Effector CD8-positive, alpha-beta T cell (primary cell): ENCODE measurements around the gene HENMT1.

Experiments used
- DNase-seq: peaks from one replicate; lab custom pipeline; 2025; lab: John Stamatoyannopoulos, UW

Gene HENMT1

GRCh38 chr1:108627951-108628350 lies 32.9 kb downstream of the HENMT1 start:
- DNase-seq, result no peak

GRCh38 chr1:108627256-108627655 lies 33.6 kb downstream of the HENMT1 start:
- DNase-seq, result no peak

- DNase-seq, result no peak
These were observed 36.8 kb downstream of the HENMT1 start for GRCh38 chr1:108624069-108624468.

- no peak for DNase-seq
These were observed 43.2 kb downstream of the HENMT1 start for GRCh38 chr1:108617724-108618056.

- DNase-seq, result no peak
These were observed 43.7 kb downstream of the HENMT1 start for GRCh38 chr1:108617008-108617723.

GRCh38 chr1:108615544-108615943 lies 45.3 kb downstream of the HENMT1 start:
- no peak for DNase-seq

- no peak for DNase-seq
These were observed 48.4 kb downstream of the HENMT1 start for GRCh38 chr1:108612496-108612895.

GRCh38 chr1:108611984-108612383 lies 48.9 kb downstream of the HENMT1 start:
- DNase-seq, result no peak

GRCh38 chr1:108610073-108610472 lies 50.8 kb downstream of the HENMT1 start:
- DNase-seq, result no peak

GRCh38 chr1:108609483-108610049 lies 51.3 kb downstream of the HENMT1 start:
- no peak for DNase-seq

- no peak for DNase-seq
These were observed 54.4 kb downstream of the HENMT1 start for GRCh38 chr1:108606478-108606877.

GRCh38 chr1:108605633-108606032 lies 55.3 kb downstream of the HENMT1 start:
- no peak for DNase-seq

- no peak for DNase-seq
These were observed 59.0 kb downstream of the HENMT1 start for GRCh38 chr1:108601708-108602410.

GRCh38 chr1:108600504-108600903 lies 60.4 kb downstream of the HENMT1 start:
- no peak for DNase-seq

GRCh38 chr1:108598340-108598739 lies 62.6 kb downstream of the HENMT1 start:
- DNase-seq, result no peak
